GM12878 (cell line): ENCODE data around the gene METAP1D.

ENCODE experiments used
- BMI1 ChIP-seq: fragments of 450-650 bp; IDR thresholded peaks from 2 replicates; pipeline ENCODE4 v1.6.1; 2016; ENCODE audit warnings: mild to moderate bottlenecking, moderate library complexity, borderline replicate concordance
- CBX3 ChIP-seq: fragments of 200-600 bp; sonication (generic); IDR thresholded peaks from 2 replicates; pipeline ENCODE4 v1.6.1; 2016; ENCODE audit warnings: low read depth, borderline replicate concordance
- CREM ChIP-seq: IDR thresholded peaks from 2 replicates; pipeline ENCODE4 v1.6.1; 2014; ENCODE audit warnings: antibody characterized with exemption, low read depth
- CTCF ChIP-seq, 3 experiments: IDR thresholded peaks in 2 of 3; conservative IDR thresholded peaks in 1 of 3; 2 replicates each; pipeline ENCODE4 v1.5.1; 2011; ENCODE audit warnings: low read depth in 3 of 3, low read length in 3 of 3, mild to moderate bottlenecking in 3 of 3, control low read depth in 2 of 3, moderate library complexity in 2 of 3, inconsistent platforms in 1 of 3, mixed read lengths in 1 of 3; ENCODE audit not compliant: control insufficient read depth in 2 of 3, insufficient read depth in 1 of 3; ENCODE audit errors: extremely low read depth in 1 of 3
- EGR1 ChIP-seq, 2 experiments: IDR thresholded peaks; 1 replicate in 1 of 2; 2 replicates in 1 of 2; pipeline ENCODE4 v1.6.1; 2011 to 2012; ENCODE audit warnings: low read depth in 2 of 2, low read length in 2 of 2, borderline replicate concordance in 1 of 2, mild to moderate bottlenecking in 1 of 2, moderate library complexity in 1 of 2
- EP300 ChIP-seq, 2 experiments: fragments of 150-350 bp in 1 of 2; IDR thresholded peaks; 2 replicates each; pipeline ENCODE4 v1.6.1; 2011 to 2012; ENCODE audit warnings: low read depth in 2 of 2, low read length in 2 of 2, borderline replicate concordance in 1 of 2, improper control_type of control experiment in 1 of 2, inconsistent platforms in 1 of 2; ENCODE audit not compliant: control insufficient read depth in 1 of 2
- EZH2 ChIP-seq: IDR thresholded peaks from 2 replicates; pipeline ENCODE4 v1.6.1; 2012; ENCODE audit warnings: low read depth, mild to moderate bottlenecking, control low read depth, inconsistent platforms, low read length, borderline replicate concordance; ENCODE audit not compliant: control insufficient read depth
- GABPA ChIP-seq: IDR thresholded peaks from 2 replicates; pipeline ENCODE4 v1.6.1; 2014; ENCODE audit warnings: antibody characterized with exemption, low read depth, mild to moderate bottlenecking, inconsistent platforms
- POLR2AphosphoS5 ChIP-seq: IDR thresholded peaks from 2 replicates; pipeline ENCODE4 v1.6.1; 2011; ENCODE audit warnings: mild to moderate bottlenecking, low read length, inconsistent platforms
- RAD21 ChIP-seq: IDR thresholded peaks from 2 replicates; pipeline ENCODE4 v1.6.1; 2011; ENCODE audit warnings: mild to moderate bottlenecking, low read depth, low read length, moderate library complexity; ENCODE audit not compliant: insufficient read depth
- RAD51 ChIP-seq: fragments of 450-650 bp; IDR thresholded peaks from 2 replicates; pipeline ENCODE4 v1.6.1; 2016; ENCODE audit warnings: moderate library complexity, mild to moderate bottlenecking, inconsistent platforms
- RELA ChIP-seq: fragments of 450-650 bp; IDR thresholded peaks from 2 replicates; pipeline ENCODE4 v1.8.0; 2014; ENCODE audit warnings: borderline replicate concordance; ENCODE audit not compliant: partially characterized antibody
- SIX5 ChIP-seq: IDR thresholded peaks from 2 replicates; pipeline ENCODE4 v1.6.1; 2011; ENCODE audit warnings: mild to moderate bottlenecking, low read depth, low read length, moderate library complexity; ENCODE audit not compliant: severe bottlenecking
- TF ChIP-seq, protein P1 (sequence below): IDR thresholded peaks from 2 replicates; pipeline ENCODE4 v1.6.1; 2012; ENCODE audit warnings: mild to moderate bottlenecking, low read depth, low read length

- no peak for TF ChIP-seq EZH2
- no peak for TF ChIP-seq BMI1
- no peak for TF ChIP-seq RAD21
- TF ChIP-seq, protein P1, sequence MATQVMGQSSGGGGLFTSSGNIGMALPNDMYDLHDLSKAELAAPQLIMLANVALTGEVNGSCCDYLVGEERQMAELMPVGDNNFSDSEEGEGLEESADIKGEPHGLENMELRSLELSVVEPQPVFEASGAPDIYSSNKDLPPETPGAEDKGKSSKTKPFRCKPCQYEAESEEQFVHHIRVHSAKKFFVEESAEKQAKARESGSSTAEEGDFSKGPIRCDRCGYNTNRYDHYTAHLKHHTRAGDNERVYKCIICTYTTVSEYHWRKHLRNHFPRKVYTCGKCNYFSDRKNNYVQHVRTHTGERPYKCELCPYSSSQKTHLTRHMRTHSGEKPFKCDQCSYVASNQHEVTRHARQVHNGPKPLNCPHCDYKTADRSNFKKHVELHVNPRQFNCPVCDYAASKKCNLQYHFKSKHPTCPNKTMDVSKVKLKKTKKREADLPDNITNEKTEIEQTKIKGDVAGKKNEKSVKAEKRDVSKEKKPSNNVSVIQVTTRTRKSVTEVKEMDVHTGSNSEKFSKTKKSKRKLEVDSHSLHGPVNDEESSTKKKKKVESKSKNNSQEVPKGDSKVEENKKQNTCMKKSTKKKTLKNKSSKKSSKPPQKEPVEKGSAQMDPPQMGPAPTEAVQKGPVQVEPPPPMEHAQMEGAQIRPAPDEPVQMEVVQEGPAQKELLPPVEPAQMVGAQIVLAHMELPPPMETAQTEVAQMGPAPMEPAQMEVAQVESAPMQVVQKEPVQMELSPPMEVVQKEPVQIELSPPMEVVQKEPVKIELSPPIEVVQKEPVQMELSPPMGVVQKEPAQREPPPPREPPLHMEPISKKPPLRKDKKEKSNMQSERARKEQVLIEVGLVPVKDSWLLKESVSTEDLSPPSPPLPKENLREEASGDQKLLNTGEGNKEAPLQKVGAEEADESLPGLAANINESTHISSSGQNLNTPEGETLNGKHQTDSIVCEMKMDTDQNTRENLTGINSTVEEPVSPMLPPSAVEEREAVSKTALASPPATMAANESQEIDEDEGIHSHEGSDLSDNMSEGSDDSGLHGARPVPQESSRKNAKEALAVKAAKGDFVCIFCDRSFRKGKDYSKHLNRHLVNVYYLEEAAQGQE = no peak
- no peak for TF ChIP-seq GABPA
- TF ChIP-seq RAD51 = no peak
- no peak for TF ChIP-seq SIX5
- TF ChIP-seq CBX3 = no peak
- TF ChIP-seq POLR2AphosphoS5 = no peak
- no peak for TF ChIP-seq EGR1 (IDR thresholded peaks at IDR 0.05; ENCODE audit: borderline replicate concordance in 1 of 2, low read depth in 2 of 2, low read length in 2 of 2)
- TF ChIP-seq CTCF (IDR thresholded peaks at IDR 0.05 in 2 of 3, conservative IDR thresholded peaks at IDR 0.05 in 1 of 3; ENCODE audit: control insufficient read depth in 2 of 3, extremely low read depth in 1 of 3, insufficient read depth in 1 of 3, low read depth in 3 of 3, low read length in 3 of 3) = no peak
- TF ChIP-seq EP300 (IDR thresholded peaks at IDR 0.05; ENCODE audit: borderline replicate concordance in 1 of 2, control insufficient read depth in 1 of 2, low read depth in 2 of 2, low read length in 2 of 2) = no peak
- no peak for TF ChIP-seq CREM
- TF ChIP-seq RELA = no peak
These were observed 79.7 kb downstream of the METAP1D start for GRCh38 chr2:172079416-172079815.
